SKM-1 (cell line): Measurements from ENCODE around the gene SLC22A12.

Experiments used
- DNase-seq: peaks from one replicate; lab custom pipeline; 2025; ENCODE audit not compliant: unreplicated experiment; lab: John Stamatoyannopoulos, UW

SLC22A12 gene

GRCh38 chr11:64602466-64603070 lies 11.5 kb downstream of the SLC22A12 start:
- DNase-seq = no peak

DNA sequence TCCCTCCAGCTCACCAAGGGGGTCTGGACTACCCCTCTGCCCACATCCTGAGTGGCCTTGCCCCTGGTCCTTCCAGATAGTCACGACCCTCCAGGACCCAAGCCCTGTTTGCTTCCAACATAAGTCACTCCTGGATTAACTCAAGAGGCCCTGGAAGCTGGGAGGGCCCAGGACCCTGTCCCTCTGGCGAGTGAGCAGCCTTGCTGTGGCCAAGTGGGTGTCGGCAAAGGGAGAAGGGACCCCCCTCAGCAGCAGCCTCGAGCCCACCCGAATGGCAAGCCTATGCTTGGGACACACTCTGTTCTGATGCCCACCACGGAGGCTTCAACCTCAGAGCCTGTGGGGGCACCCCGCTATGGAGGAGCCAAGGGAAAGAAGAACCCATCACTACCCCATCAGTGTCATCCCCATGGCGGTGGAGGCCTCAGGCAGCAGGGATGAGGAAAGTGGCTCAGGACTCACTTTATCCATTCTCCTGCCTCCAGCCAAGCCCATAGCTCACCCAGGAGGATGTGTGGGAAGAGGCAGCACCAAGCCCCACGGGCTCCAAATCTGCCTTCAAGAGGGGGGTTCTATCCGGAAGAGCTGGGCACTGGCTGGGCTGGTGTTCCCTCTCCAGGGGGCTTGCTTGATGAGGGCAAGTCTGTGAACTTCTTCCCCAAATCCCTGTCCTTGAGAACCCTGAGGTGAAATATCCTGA lies 12.5 kb downstream of the SLC22A12 start:
- DNase-seq = no peak

GRCh38 chr11:64604458-64605243 lies 13.6 kb downstream of the SLC22A12 start:
- DNase-seq = no peak

DNA sequence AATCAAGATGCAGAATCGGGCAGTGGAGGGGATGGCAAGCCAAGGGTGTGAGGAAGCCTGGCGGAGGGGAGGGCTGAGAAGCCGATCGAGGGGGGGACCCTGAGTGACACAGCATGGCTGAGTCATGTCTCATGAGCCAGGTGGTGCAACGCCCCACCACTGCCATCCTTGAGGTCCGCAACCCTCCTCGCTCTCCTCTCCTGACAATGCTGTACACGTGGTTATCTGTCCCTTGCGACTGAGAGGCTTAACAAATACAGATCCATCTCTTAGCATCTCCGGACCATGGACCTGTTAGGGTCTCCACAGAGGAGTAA lies 14.2 kb downstream of the SLC22A12 start:
- DNase-seq = no peak

DNA sequence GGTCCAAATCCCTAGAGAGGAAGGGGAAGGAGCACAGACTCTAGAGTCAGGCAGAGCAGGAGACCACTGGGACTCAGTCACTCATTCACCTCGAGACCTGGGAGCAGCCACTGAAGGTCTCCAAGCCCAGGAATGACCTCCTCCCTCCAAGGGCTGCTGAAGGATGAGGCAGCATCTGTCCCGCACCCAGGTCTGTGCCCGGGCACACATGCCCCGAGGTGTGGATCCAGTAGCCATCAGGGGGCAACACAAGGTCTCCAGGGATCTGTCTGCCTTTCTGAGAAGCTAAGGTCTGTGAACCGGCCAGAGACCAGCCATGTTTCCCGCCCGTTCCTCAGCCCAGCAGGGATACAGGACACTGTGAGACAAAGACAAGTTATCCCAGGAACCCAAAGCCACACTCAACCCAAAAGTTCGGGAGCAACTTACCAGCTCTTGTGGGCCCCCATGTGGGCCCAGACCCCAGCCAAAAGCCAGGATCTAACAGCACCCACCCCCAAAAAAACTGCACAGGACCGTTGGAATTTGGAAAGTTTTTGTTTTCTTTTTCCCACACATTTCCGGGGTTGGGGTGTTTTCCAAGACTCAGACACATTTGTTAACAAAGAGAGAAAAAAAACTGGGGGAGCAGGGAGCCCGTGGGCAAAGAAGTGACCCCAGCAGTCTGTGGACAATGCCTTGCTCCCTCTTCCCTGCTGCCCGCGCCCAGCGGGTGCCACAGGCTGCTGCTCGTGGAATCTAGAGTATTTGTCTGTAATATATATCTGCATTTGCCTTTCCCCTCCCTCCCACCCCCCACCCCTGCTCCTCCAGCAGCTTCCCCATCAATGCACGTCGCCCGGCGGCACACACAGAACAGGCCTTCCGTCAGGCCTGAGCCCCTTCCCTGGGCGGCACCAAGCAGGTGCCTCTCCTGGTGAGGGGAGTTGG lies 14.9 kb downstream of the SLC22A12 start:
- DNase-seq = no peak

DNA sequence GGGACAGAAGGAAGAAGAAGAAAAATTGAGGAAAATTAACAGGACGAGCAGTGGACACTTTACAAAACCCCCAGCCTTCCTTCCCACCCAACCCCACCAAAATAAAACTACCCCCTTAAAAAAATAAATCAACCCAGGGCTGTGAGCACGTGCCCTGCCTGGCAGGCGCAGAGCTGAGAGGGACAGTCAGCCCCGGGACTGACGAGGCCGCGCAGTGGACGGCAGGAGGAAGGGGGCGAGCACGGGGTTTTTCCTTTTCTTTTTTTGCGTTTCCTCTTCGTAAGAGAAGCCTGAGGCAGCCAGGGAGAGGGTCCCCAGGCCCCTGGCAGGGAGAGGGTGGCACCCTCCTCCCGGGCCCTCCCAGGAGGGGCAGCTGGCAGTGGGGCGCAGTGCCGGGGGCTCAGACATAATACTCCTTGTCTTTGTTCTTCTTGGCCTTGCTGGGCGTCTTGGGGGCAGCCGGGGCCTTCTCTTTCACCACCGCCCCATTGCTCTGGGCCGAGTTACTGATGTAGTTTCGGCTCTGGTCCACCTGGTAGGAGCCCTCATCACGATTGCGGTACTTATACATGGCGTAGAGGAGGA lies 15.9 kb downstream of the SLC22A12 start:
- DNase-seq = no peak

DNA sequence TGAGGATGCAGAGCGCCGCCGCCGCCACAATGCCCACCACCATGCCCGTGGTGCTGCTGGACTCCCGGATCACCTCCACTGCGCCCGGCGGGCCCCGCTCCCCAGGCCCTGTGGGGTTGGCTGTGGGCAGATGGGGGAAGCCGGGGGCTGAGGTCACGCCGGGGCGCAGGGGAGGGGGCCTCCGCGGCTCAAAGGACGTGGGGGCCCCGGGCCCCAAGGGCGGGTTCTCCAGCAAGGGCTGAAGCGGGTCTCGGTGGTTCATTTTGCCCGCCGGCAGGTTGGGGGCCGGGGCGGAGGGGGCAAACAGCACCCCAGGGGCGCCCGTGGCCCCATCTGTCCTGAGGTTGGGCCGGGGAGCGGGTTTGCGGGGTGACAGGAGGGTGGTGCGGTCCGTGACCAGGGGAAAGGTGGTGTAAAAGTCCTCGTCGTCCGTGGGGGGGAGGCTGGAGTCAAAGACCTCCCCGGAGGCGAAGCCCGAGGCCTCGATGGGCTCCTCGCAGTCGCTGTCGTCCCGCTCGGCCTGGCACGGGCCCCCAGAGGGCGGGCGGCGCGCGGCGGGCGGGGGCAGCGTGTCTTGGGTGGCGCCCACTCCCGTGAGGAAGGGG lies 16.5 kb downstream of the SLC22A12 start:
- DNase-seq = no peak

- no peak for DNase-seq
These were observed 17.0 kb downstream of the SLC22A12 start for GRCh38 chr11:64608046-64608445.

GRCh38 chr11:64608636-64609035 lies 17.6 kb downstream of the SLC22A12 start:
- no peak for DNase-seq

- no peak for DNase-seq
These were observed 18.5 kb downstream of the SLC22A12 start for GRCh38 chr11:64609436-64610047.

GRCh38 chr11:64610596-64610995 lies 19.6 kb downstream of the SLC22A12 start:
- DNase-seq = no peak

DNA sequence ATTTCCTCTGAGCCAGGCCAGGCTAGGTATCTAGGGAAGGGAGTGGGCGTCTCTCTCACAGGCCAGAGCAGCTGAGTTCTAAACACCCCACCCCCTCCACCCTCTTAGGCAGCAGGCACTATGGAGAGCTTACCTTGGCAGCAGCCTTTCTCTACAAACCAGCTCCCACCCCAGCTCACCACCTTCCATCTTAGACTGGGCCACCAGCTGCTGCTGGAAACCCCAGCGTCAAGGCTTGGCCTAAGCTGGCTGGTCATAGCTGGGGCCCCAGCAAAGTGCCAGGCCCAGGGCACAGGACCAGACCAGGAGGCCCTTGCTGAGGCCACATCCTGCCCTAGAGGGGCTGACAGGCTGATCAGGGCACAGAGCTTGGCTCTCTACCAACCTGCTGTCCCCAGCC lies 20.2 kb downstream of the SLC22A12 start:
- DNase-seq = no peak

DNA sequence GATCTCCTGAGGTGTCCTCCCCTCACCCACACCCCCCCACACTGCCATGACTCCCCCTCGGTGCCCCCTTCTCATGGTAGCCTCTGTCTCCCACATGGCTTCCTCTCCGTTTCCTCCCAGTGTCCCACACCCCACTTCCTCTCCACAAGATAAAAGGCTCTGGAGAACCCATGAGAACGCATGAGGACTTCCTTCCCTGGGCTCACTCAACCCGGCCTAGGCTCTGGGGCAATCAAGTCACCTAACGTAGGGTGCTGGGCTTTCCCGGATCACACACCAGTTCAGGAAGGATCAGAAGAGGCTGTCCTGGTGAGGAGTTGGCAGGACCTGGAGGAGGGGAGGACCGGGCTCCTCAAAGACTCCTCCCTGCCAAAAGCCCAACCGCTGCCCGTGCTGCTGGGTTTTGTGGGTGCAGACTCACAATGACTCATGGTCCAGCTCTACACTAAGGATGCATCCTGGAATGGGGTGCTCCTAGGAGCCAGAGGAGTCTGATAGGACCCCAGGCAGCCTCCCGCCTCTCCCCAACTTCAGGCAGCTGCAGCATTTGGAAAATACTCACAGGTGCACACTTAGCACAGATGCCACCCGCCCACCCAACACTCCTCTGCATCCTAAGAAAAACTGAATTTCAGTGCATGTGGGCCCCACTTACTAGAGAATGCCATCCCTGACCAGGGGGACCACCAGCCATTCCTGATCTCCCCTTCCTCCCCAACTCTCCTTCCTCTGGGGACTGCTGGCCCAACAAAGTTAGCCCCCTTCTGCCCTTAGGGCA lies 21.0 kb downstream of the SLC22A12 start:
- no peak for DNase-seq

DNA sequence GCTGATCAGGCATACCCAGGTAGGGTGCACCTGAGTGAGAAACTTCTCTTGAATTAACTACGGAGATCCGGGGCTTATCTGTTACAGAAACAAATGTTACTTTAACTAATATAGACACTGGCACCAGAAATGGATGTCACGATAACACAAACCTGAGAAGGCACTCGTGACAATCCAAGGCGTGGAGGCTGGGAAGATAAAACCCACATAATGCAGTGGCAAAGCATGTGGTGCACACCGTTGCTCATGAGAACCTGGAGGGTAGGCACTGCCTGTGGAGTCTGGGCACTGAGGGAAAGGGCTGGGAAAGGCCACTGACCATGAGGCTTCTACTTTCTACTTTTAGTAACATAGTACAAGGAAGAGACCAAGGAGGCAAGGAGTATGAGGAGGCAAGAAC lies 22.6 kb downstream of the SLC22A12 start:
- DNase-seq = no peak

- no peak for DNase-seq
These were observed 23.9 kb downstream of the SLC22A12 start for GRCh38 chr11:64614917-64615316.

DNA sequence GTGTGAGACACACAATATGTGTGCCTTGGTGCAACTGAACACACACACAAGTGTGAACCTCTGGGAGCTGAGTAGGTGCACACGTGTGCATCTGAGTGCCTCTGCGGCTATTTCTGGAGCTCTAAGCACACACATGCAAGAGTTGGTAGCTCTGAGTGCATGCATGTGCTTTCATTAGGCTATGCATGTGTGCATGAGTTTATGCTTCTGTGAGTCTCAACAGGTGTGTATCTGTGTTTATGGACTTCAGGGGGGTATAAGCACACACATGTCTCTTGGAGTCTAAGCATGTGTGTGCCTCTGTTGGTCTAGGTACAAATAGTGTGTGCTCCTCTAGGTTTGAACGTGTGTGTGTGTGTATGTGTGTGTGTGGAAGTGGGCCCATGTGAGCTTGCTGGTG lies 25.8 kb downstream of the SLC22A12 start:
- DNase-seq = no peak

- DNase-seq = no peak
These were observed 28.2 kb downstream of the SLC22A12 start for GRCh38 chr11:64619196-64619595.

DNA sequence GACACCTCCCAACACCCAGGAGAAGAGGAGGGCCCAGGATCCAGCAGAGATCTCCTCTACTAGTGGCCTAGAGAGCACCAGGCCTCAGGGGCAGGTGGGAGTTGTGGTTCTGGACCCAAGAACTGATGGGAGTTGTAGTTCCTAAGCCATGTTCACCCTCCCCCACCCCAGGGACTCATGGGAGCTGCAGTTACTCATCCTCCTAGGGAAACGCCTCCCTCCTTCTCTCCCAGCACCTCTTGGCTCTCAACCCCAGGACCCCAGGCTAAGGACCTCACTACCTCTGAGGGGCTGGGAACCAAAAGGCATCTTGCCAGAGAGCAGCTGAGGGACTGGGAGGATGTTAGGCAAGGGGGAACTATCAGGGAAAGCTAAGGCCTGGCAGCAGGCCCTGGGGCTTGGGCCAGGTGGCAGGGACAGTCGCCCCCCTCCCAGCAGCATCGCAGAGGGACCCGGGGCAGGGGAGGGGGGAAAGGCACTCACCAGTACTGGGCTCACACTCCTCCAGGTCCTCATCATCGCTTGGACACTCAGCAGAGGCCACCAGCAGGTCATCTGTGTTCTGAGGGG lies 28.9 kb downstream of the SLC22A12 start:
- no peak for DNase-seq

- no peak for DNase-seq
These were observed 29.5 kb downstream of the SLC22A12 start for GRCh38 chr11:64620381-64620971.
